Activated gamma-delta T cell treated with anti-CD3 and anti-CD28 coated beads, Interleukin-2, amount 50 U/mL, for 16 hours (primary cell): ENCODE measurements around the gene TBC1D22A.

ENCODE experiments used
- DNase-seq: peaks from one replicate; pipeline ENCODE4 v3.0.0-alpha.2; 2020; ENCODE audit warnings: low read depth

Gene TBC1D22A

DNA sequence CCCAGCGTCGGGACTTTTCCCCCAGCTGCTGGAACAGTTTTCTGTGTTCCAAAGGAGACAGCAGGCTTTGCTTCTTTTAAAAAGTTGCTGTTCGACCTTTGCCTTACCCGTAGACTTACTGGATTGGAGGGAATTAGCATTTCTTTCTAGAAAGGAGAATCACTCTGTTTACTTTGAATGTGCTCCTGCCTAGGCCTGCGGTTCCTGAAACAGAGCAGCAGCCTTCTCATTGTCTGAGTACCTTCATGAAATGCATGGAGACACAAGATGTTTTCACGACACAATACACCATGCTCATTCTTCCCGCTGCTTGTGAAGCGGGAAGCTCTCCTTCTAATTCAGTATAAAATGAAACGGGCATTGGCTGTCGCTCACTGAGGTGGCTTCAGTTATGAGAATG is 196.2 kb downstream of the TBC1D22A start:
- DNase-seq: no peak

GRCh38 chr22:46959369-46959768 is 196.9 kb downstream of the TBC1D22A start:
- DNase-seq: no peak

DNA sequence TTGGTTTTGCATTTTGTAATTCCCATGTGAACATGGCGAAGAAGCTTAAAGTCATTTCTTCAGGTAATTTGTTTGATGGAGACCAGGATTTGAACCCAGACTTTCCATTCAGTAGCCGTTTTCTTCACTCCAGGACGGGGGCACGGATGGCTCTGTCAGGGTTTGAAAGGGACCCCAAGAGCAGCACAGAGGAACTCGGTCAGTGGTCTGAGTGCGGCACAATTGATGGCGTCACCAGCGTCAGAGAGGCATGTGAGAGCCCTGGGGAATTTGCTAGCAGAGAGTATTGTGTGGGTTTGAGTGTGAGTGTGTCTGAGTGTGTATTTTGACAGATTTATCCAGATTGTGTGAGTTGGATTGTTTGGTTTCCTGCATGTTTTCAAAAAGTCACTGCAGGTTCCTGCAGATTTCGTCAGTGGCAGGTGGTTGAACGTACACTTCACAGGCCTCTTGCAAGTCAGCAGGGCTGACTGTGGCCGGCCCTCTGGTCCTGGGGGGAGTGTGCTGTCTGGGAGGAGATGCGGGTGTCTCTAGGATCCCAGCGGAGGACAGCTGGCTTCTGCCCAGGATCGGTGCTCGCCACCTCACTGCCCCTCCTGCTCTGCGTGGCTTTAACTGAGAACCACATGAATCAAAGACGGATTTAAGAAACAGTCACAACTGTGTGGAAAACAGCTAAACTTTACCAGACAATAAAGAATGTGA is 199.3 kb downstream of the TBC1D22A start:
- DNase-seq: no peak

DNA sequence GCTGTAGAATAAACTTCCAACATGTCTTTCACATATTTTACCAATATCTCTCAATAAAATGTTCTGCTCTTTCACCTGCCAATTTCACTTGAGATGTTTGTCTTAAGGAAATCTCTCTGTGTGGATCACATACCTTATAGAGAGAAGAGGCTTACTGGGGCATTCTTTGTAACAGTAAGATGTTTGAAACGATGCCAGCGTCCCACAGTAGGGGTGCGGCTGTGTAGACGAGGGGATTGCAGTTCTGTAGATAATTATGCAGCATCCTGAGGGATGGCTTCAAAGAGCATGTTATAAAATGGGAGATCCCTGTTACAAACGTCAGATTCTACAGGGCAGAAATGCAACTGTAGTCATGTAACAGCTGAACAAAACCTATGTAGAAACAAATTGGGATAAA is 200.0 kb downstream of the TBC1D22A start:
- no peak for DNase-seq

DNA sequence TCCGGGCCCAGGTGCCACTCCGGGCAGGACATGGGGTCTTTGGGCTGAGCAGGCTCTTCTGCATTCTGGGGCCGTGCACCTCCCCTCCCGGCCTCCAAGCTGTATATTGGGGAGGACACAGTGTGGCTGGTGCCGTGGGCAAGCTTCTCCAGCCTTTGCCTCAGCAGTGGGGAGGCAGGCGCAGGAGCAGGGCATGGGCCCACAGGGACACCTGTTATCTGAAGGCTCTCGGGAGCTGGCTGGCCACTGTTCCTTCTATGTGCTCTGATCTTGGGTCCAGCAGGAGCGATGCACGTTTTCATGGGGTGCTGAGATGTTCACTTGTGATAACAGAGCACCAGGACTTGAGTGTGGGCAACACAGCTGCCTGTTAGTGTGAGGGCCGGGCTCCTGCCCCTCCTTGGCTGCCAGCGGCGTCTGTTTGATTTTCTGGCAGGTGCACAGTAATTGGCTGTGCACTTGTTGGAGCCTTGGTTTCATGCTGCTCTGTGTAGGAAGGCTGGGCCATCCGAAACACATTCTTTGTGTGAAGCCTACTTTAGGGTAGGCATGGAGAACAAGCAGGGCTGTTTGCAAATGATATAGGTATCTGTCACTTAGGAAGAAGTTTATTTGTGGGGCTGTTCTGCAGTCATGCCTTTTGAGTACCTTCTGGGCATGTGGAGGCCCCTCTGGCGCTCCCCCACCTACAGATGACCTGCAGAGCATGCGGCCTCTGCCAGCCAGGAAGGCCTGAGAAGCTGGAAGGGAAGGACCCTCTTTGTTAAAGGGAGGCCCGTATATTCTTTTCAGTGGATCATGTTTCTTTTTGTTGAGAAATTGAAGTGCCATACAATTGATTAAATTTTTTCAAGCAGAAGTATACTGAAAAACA is 201.5 kb downstream of the TBC1D22A start:
- DNase-seq: no peak

DNA sequence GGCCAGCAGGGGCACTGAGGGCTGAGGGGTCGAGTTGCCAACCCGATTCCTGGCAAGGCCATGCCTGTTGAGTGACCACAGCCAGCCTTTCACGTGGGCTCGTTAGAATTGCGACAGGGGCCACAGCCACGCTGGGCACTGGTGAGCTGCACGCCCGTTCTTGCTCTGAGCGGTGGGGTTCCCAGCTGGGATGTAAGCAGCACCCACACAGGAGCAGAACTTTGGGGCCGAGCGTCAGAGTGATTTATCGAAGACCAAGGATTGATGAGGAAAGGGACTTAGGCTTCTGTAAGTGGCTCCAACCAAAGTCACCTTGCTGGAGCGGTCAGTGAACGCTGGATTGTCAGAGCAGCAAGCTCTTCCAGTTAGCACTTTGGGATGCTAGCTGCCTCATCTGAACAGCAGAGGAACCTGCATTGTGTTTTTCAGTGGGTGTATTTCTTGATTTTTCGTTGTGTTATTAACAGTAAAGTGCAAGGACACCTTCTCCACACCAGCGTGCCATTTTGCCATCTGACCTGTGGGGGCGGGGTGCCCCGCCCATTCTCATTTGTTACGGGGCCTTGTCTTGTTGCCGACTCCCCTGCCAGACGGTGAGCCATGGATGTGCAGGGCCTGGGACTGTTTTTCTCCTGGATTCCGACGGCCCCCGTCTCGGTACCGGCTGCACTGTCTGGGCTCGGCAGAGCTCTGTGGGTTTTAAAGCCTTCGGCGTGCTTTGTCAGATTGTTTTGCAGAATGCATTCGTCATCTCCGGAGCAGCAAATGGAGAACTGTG is 202.5 kb downstream of the TBC1D22A start:
- DNase-seq: no peak

DNA sequence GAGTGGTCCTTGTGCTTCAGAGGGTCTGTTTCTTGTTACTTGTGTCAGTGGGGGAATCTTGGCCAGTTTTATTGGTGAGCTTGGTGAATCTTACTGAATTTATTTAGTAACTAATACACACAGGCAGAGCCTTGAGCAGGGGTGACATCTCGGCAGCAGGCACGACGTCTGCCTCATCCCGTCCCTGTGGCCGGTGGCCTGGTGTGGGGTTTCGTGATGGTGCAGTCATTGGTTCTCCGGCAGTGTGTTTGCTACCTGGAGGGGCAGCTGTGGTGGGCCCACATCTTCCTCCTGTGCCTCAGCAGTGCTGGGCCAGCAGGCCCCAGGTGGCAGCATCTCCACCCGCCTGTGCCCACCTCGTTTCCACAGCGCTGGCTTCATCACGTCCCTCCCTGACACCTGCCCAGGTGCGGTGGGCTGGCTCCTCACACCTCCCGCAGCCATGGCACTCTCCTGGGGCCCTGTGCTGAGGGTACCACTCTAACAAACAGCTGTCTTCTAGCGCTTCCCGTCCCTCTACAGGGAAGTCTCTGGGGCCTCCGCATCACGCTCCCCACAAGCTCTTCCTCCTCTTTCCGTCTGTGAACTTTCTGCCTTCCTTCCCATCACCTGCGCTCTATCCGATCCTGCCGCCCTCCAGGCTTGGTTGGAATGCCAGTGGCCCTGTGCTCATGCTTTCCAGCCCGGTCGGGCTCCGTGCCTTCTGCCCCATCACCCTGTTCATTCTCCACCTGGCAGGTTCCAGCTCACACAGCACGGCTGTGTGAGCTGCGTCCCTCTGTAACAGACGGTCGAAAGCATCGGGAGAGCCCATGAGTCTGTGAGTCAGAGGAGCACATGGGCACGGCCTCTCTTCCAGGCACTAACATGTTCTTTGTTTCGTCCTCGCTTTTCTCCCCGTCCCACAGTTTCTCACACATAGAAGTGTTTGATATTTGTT is 203.4 kb downstream of the TBC1D22A start:
- DNase-seq: no peak

DNA sequence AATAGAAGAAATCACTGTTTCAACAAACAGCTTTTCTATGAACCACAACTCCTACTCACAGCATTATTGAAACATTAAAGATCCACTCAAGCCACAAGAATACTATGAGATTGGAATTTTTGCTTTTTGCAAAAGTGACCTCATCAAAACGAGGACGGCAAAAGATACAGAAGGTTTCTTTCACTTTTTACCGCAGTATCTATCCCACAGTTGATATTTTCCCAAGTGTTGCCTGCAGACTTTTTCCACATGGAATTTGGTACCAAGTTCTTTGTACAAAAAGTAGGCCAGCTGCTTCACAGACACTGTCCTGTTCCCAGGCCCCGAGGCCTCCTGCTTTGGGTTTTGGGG is 204.0 kb downstream of the TBC1D22A start:
- no peak for DNase-seq

GRCh38 chr22:46966846-46967245 is 204.4 kb downstream of the TBC1D22A start:
- DNase-seq: no peak

- no peak for DNase-seq
Observed at GRCh38 chr22:46967445-46968358, 205.3 kb downstream of the TBC1D22A start.

DNA sequence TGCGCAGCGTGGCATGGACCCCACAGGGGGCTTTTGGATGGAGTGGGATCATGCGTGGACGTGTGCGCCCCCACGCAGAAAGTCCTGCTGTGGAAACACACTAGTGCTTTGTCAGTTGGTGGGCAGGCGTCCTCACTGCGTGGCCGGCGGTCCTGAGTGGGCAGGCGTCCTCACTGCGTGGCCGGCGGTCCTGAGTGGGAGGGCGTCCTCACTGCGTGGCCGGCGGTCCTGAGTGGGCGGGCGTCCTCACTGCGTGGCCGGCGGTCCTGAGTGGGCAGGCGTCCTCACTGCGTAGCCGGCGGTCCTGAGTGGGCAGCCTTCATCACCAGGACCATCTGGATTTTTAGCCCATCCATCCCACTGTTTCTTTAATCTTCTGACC is 205.9 kb downstream of the TBC1D22A start:
- DNase-seq: no peak

GRCh38 chr22:46968848-46969247 is 206.4 kb downstream of the TBC1D22A start:
- DNase-seq: no peak

DNA sequence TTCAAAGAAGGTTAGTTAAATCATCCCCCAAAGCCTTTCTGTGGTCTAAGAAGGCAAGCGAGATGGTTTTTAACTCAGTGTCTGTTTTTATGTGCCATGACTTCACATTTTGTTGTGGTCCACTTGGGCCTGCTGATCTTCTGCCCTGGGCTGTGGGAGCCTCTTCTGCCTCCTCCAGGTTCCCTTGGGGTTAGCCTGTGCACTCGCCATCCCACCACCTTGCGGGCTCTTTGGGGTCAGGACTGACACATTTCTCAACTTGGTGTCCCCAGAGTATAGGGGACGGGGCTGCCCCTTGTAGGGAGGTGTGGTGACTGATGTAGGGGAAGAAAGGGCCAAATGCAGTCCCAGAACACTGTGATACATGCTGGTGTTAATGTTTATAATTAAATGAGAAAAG is 207.0 kb downstream of the TBC1D22A start:
- no peak for DNase-seq

DNA sequence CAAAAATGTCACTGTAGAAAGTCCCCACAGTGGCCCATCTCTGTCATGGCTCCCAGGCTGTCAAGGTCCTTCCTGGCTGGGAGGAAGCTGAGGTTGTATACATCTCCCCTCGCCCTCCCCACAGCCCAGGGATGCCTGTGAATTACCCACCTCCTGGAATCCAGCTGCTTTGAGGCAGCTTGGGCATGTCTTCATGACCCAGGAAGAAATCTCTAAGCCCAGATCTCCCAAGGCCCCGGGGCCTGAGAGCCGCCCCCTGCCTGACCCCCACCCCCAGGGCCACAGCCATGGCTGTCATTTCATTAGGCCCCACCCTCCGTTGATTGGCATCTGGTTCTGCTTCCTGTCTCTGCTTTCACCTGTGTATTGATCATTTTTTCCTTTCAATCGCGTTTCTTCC is 207.5 kb downstream of the TBC1D22A start:
- DNase-seq: no peak

DNA sequence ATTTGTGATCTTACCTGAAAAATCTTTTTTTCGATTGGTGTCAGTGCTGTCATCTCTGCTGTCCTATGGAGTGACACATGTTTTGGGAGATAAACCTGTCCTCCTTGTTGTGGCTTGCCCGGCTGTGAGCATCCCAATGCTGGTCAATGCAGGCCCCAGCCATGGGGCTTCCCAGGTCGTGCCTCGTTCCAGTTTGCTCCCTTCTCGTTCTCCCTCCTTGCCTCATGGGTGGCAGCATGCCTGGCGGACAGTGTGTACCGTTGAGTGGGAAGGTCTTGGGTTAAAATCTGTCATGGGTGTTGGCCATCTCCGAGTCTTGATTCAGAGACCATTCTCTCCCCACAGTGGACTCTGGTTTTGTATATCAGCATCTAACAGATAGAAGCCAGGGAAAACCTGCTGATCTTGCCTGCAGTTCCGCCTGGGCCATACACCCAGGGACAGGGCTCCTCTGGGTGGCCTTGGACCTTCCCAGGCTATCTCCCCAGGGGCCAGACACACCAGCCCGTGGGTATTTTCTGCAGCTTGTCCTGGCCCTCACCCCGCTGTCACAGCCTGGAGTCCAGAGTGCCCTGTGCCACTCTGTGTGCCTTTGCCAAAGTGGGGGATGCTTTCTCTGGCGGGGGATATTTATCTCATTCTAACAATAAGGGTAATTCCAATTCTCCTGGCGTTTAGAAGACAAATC is 208.1 kb downstream of the TBC1D22A start:
- no peak for DNase-seq

DNA sequence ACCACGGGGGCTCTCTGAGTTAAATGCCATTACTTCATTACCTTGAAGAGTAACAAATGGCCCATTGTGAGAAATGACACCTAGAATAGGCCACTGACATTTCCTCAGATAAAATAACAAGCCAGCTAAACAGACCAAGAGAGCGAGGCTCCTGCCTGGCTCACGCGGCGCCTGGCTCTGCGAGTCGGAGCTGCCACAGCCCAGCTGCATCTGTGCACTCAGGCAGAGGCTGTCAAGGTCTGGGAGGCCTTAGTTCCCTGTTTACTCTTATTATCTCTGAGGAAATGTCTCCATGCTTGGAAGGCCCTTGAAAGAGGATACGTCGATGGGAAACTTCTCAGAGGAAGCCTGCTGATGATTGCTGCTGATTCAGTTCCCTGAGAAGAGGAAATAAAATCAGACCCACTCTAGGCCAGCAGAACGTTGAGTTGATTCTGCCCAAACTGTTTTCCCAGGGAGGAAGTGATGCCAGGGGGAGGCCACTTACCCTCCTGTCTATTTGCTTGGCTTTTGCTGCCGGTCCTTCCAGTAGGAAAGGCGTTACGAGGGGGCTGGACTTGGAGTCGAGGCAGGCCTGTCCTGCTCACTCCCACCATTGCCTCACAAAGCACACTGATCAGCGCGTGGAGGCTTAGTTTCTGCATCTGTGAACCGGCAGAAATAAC is 208.8 kb downstream of the TBC1D22A start:
- no peak for DNase-seq

GRCh38 chr22:46971764-46972125 is 209.3 kb downstream of the TBC1D22A start:
- no peak for DNase-seq

DNA sequence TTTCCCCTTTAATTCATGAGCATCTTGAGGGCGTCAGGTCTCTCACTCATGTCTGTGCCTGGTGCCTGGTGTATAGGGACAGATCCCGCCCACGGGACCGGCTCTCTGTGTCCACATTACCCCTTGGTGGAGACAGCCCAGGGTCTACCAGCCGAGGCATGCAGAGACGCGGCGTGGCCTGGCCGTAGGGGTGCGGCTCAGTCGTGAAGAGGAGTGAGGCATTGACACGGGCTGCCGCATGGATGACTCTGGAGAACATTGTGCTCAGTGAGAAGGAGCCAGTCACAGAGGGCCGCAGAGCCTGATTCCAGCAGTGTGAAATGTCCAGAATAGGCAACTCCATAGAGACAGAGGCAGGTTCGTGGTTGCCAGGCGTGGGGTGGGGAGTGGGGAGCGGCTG is 209.8 kb downstream of the TBC1D22A start:
- DNase-seq: no peak
